Activated naive CD4-positive, alpha-beta T cell treated with anti-CD3 and anti-CD28 coated beads, Interleukin-2, amount 50 U/mL, for 72 hours (primary cell): ENCODE results near the gene ARHGAP18. TPM values are rescaled to one million over a fixed set of nuclear protein-coding genes. Genes with fewer than 3 reads are reported as not detected.

Source experiments
- ATAC-seq, 2 donors: fragments of 150-1000 bp; cut with Tn5 transposase; 2 replicates each; pipeline ENCODE4 v1.10.0; 2021; ENCODE audit warnings: mild to moderate bottlenecking in 2 of 2, moderate library complexity in 2 of 2
- DNase-seq, 2 donors: peaks; one replicate each; pipeline ENCODE4 v3.0.0; 2021 to 2022; ENCODE audit warnings: low spot score in 2 of 2
- H3K27ac Mint-ChIP-seq, 2 donors: one replicate each; pipeline ENCODE4 v1.8.0; 2022; ENCODE audit warnings: mild to moderate bottlenecking in 2 of 2, mixed read lengths in 2 of 2
- H3K36me3 Mint-ChIP-seq, 2 donors: one replicate each; pipeline ENCODE4 v1.8.0; 2022; ENCODE audit warnings: mixed read lengths in 2 of 2
- H3K9me3 Mint-ChIP-seq, 2 donors: one replicate each; pipeline ENCODE4 v1.8.0; 2022; ENCODE audit warnings: mixed read lengths in 2 of 2
- total RNA-seq, 2 donors: library from RNA; stranded (reverse); gene quantifications; one replicate each; pipeline ENCODE4 v1.2.3, GENCODE V29; 2022

ARHGAP18 gene
- total RNA-seq, 2 donors from 2014 or later = 7.7 to 8.7 TPM

DNA sequence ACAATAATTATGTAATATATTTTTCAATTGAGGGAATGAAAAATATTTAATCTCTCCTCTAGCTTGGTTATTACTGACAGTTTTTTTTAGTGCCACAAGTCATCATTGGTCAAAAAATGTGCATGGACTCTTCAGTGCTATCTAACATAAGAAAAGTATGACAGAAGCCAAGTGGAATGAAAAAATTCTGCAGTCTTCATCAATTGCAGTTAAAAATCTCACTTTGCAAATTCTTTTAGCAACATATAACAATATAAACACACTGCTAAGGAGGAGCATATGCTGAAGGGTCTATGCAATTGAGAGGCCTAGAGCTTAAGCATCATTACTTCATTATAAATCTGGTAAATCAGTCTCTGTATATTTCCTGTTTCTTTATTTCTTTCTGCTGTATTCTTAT, 175.1 kb downstream of the ARHGAP18 start:
- no peaks in the 10 kb centered on the region for H3K36me3 Mint-ChIP-seq
- DNase-seq (no peak), ATAC-seq (no peak)
- no peak overlapping the region for H3K27ac Mint-ChIP-seq
- peaks cover 0 to 7% of the 10 kb centered on the region in 2 donors for H3K9me3 Mint-ChIP-seq

Other genes with a start within 250 kb of the ARHGAP18 start
- not detected for gene TMEM244, start 151.1 kb upstream of the ARHGAP18 start, total RNA-seq